Mesenchymal stem cell (in vitro differentiated cells and primary cell): Measurements from ENCODE around the gene ITSN1.

ENCODE experiments used
- DNase-seq: peaks from one replicate; pipeline ENCODE4 v3.0.0-alpha.2; 2013
- H2AFZ ChIP-seq: one replicate; pipeline ENCODE4 v1.6.1; 2013; ENCODE audit warnings: low read depth, mild to moderate bottlenecking, control low read depth, inconsistent platforms, low read length, moderate library complexity
- H2AK5ac ChIP-seq: 2 replicates; pipeline ENCODE4 v1.6.1; 2013; ENCODE audit warnings: low read length, moderate library complexity, mild to moderate bottlenecking, inconsistent platforms; ENCODE audit not compliant: severe bottlenecking
- H2BK120ac ChIP-seq: one replicate; pipeline ENCODE4 v1.6.1; 2013; ENCODE audit warnings: low read depth, mild to moderate bottlenecking, inconsistent platforms, low read length, moderate library complexity
- H2BK12ac ChIP-seq, 2 experiments: one replicate each; pipeline ENCODE4 v1.6.1; 2013; ENCODE audit warnings: inconsistent platforms in 2 of 2, low read length in 2 of 2, mild to moderate bottlenecking in 2 of 2, moderate library complexity in 2 of 2, control low read depth in 1 of 2
- H2BK15ac ChIP-seq: one replicate; pipeline ENCODE4 v1.6.1; 2013; ENCODE audit warnings: mild to moderate bottlenecking, low read depth, inconsistent platforms; ENCODE audit not compliant: poor library complexity, severe bottlenecking
- H2BK5ac ChIP-seq: 2 replicates; pipeline ENCODE4 v1.6.1; 2013; ENCODE audit warnings: low read depth, mild to moderate bottlenecking, low read length, control low read depth, inconsistent platforms; ENCODE audit not compliant: poor library complexity, severe bottlenecking
- H3K14ac ChIP-seq, 2 experiments: one replicate each; pipeline ENCODE4 v1.6.1; 2013; ENCODE audit warnings: inconsistent platforms in 2 of 2, low read length in 2 of 2, control low read depth in 1 of 2, mild to moderate bottlenecking in 1 of 2, moderate library complexity in 1 of 2
- H3K18ac ChIP-seq, 2 experiments: one replicate each; pipeline ENCODE4 v1.6.1; 2013; ENCODE audit warnings: inconsistent platforms in 2 of 2, low read length in 2 of 2, control low read depth in 1 of 2, low read depth in 1 of 2, mild to moderate bottlenecking in 1 of 2
- H3K23ac ChIP-seq, 2 experiments: one replicate each; pipeline ENCODE4 v1.6.1; 2013; ENCODE audit warnings: inconsistent platforms in 2 of 2, low read length in 2 of 2, mild to moderate bottlenecking in 2 of 2, moderate library complexity in 2 of 2, control low read depth in 1 of 2
- H3K27ac ChIP-seq: 2 replicates; pipeline ENCODE4 v1.5.1; 2013; ENCODE audit warnings: mild to moderate bottlenecking, moderate library complexity, low read length, control low read depth, inconsistent platforms; ENCODE audit not compliant: poor library complexity, severe bottlenecking
- H3K27me3 ChIP-seq, 2 experiments: 2 replicates each; pipeline versions ENCODE4 v1.6.1 to v1.7.0; 2013; ENCODE audit warnings: low read length in 2 of 2, mild to moderate bottlenecking in 2 of 2, moderate library complexity in 2 of 2, control low read depth in 1 of 2, inconsistent platforms in 1 of 2; ENCODE audit not compliant: control insufficient read depth in 1 of 2, insufficient read depth in 1 of 2
- H3K36me3 ChIP-seq, 2 experiments: 2 replicates each; pipeline versions ENCODE4 v1.6.1 to v1.7.0; 2013; ENCODE audit warnings: low read length in 2 of 2, control low read depth in 1 of 2, inconsistent platforms in 1 of 2, low read depth in 1 of 2, mild to moderate bottlenecking in 1 of 2; ENCODE audit not compliant: insufficient read depth in 2 of 2, control insufficient read depth in 1 of 2
- H3K4ac ChIP-seq, 2 experiments: one replicate each; pipeline ENCODE4 v1.6.1; 2013; ENCODE audit warnings: inconsistent platforms in 2 of 2, low read length in 2 of 2, mild to moderate bottlenecking in 2 of 2, moderate library complexity in 2 of 2, control low read depth in 1 of 2, low read depth in 1 of 2
- H3K4me1 ChIP-seq: 2 replicates; pipeline ENCODE4 v1.6.1; 2013; ENCODE audit warnings: low read depth, low read length, control low read depth; ENCODE audit not compliant: control insufficient read depth, insufficient read depth
- H3K4me2 ChIP-seq: 2 replicates; pipeline ENCODE4 v1.6.1; 2013; ENCODE audit warnings: low read length, mild to moderate bottlenecking, inconsistent platforms; ENCODE audit not compliant: poor library complexity, severe bottlenecking
- H3K4me3 ChIP-seq, 2 experiments: 2 replicates each; pipeline versions ENCODE4 v1.5.1 to v1.7.0; 2013; ENCODE audit warnings: low read length in 2 of 2, mild to moderate bottlenecking in 2 of 2, control low read depth in 1 of 2, low read depth in 1 of 2; ENCODE audit not compliant: insufficient read depth in 1 of 2
- H3K79me1 ChIP-seq: replicated peaks from 2 replicates; pipeline ENCODE4 v1.6.1; 2013; ENCODE audit warnings: mild to moderate bottlenecking, control low read depth, low read length, inconsistent platforms; ENCODE audit not compliant: poor library complexity, severe bottlenecking
- H3K9ac ChIP-seq: 2 replicates; pipeline ENCODE4 v1.7.0; 2013; ENCODE audit warnings: mild to moderate bottlenecking, low read length, moderate library complexity
- H3K9me3 ChIP-seq: 2 replicates; pipeline ENCODE4 v1.7.0; 2013; ENCODE audit warnings: mild to moderate bottlenecking, low read length; ENCODE audit not compliant: control insufficient read depth
- H4K8ac ChIP-seq: one replicate; pipeline ENCODE4 v1.6.1; 2013; ENCODE audit warnings: inconsistent platforms, mild to moderate bottlenecking, low read length, moderate library complexity
- H4K91ac ChIP-seq: one replicate; pipeline ENCODE4 v1.6.1; 2013; ENCODE audit warnings: mild to moderate bottlenecking, low read length, inconsistent platforms
- WGBS: methylation state at CpG from one replicate; pipeline ENCODE4 v1.1.7; 2013; ENCODE audit warnings: mixed read lengths; 5-methylcytosine and 5-hydroxymethylcytosine counted together

Gene ITSN1

DNA sequence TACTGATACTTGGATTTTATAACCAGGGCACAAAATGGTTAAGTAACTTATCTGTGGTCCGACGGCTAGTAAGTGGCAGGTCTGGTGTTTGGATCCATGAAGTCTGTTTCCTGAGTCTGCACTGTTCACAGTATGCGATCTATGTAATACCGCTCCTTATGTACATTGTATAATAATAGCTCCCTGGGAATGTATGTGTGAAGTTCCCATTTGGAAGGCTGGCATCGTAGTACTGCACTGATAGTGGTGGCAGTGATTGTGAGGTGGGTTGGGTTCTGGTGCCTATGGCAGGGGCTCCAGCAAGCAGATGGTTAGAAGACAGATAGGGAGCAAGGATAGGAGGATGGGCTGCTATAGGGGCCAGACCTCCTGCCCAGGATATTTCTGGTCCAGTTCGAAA lies 25.3 kb downstream of the ITSN1 start:
- DNase-seq: no peak
- Histone ChIP-seq H3K4ac (no peak overlapping the region), H2BK120ac (no peak overlapping the region), H3K79me1 (peaks cover 10% of the 10 kb centered on the region), H4K8ac (peak overlapping the region; percentile 57), H3K9me3 (no peaks in the 10 kb centered on the region), H3K18ac (no peak overlapping the region), H3K36me3 (no peaks in the 10 kb centered on the region), H3K4me1 (peaks cover 10% of the 10 kb centered on the region), H3K27ac (no peak overlapping the region), H2BK12ac (no peak overlapping the region), H2BK5ac (no peak overlapping the region), H2AFZ (no peak overlapping the region), H3K27me3 (no peaks in the 10 kb centered on the region), H3K23ac (no peak overlapping the region), H3K14ac (no peak overlapping the region), H2AK5ac (no peak overlapping the region), H3K4me2 (no peak overlapping the region), H3K4me3 (no peak overlapping the region), H3K9ac (no peak overlapping the region), H4K91ac (no peak overlapping the region), H2BK15ac (no peak overlapping the region)
- WGBS: 77% methylated on average over 6 of the region's 6 CpGs

GRCh38 chr21:33668180-33668579 lies 25.9 kb downstream of the ITSN1 start:
- peak; percentile 45 for DNase-seq
- Histone ChIP-seq H2BK120ac (no peak overlapping the region), H2AK5ac (no peak overlapping the region)

GRCh38 chr21:33668620-33669019 lies 26.3 kb downstream of the ITSN1 start:
- Histone ChIP-seq H3K14ac (no peak overlapping the region), H3K36me3 (no peaks in the 10 kb centered on the region), H3K9ac (no peak overlapping the region), H2BK120ac (no peak overlapping the region), H3K18ac (no peak overlapping the region), H3K23ac (no peak overlapping the region), H2AFZ (no peak overlapping the region), H2BK12ac (no peak overlapping the region), H3K27ac (no peak overlapping the region), H3K27me3 (no peaks in the 10 kb centered on the region), H4K8ac (peak overlapping the region; percentile 19), H4K91ac (no peak overlapping the region), H2BK15ac (no peak overlapping the region), H2BK5ac (no peak overlapping the region), H3K4me1 (peaks cover 10% of the 10 kb centered on the region), H3K4me3 (no peak overlapping the region), H3K9me3 (no peaks in the 10 kb centered on the region), H2AK5ac (no peak overlapping the region), H3K4ac (no peak overlapping the region), H3K4me2 (no peak overlapping the region), H3K79me1 (peaks cover 12% of the 10 kb centered on the region)
- no peak for DNase-seq
- 97% methylated on average over 2 of the region's 2 CpGs for WGBS

More at GRCh38 chr21:33668180-33668579, 25.9 kb downstream of the ITSN1 start:
- no peak overlapping the region for H3K4me3 ChIP-seq
- H4K91ac ChIP-seq: no peak overlapping the region
- peaks cover 10% of the 10 kb centered on the region for H3K4me1 ChIP-seq
- H3K23ac ChIP-seq: no peak overlapping the region
- H3K9ac ChIP-seq: no peak overlapping the region
- WGBS: 85% methylated on average over 2 of the region's 4 CpGs
- H3K79me1 ChIP-seq: peaks cover 12% of the 10 kb centered on the region
- H3K27me3 ChIP-seq: no peaks in the 10 kb centered on the region
- H3K27ac ChIP-seq: no peak overlapping the region
- no peak overlapping the region for H3K4ac ChIP-seq
- no peak overlapping the region for H3K18ac ChIP-seq
- H2BK12ac ChIP-seq: no peak overlapping the region
- no peak overlapping the region for H2BK5ac ChIP-seq
- no peak overlapping the region for H2AFZ ChIP-seq
- H3K36me3 ChIP-seq: no peaks in the 10 kb centered on the region
- no peak overlapping the region for H3K4me2 ChIP-seq
- no peaks in the 10 kb centered on the region for H3K9me3 ChIP-seq
- H4K8ac ChIP-seq: peak overlapping the region; percentile 19
- H3K14ac ChIP-seq: no peak overlapping the region
- no peak overlapping the region for H2BK15ac ChIP-seq

- no peak overlapping the region for H3K9ac ChIP-seq
- no peak overlapping the region for H2AK5ac ChIP-seq
- H3K4ac ChIP-seq: no peak overlapping the region
- no peak overlapping the region for H2AFZ ChIP-seq
- no peak for DNase-seq
- H4K91ac ChIP-seq: no peak overlapping the region
- peaks cover 7% of the 10 kb centered on the region for H3K4me1 ChIP-seq
- no peak overlapping the region for H2BK12ac ChIP-seq
- no peak overlapping the region for H3K14ac ChIP-seq
- H3K79me1 ChIP-seq: peaks cover 11% of the 10 kb centered on the region
- no peak overlapping the region for H2BK5ac ChIP-seq
- WGBS: 95% methylated on average over 5 of the region's 6 CpGs
- H3K9me3 ChIP-seq: no peaks in the 10 kb centered on the region
- no peak overlapping the region for H3K4me3 ChIP-seq
- no peak overlapping the region for H3K23ac ChIP-seq
- no peak overlapping the region for H3K4me2 ChIP-seq
- H3K27me3 ChIP-seq: no peaks in the 10 kb centered on the region
- peak overlapping the region in 1 of 2 experiments; percentile 3 for H3K18ac ChIP-seq
- no peak overlapping the region for H3K27ac ChIP-seq
- H4K8ac ChIP-seq: no peak overlapping the region
- H2BK15ac ChIP-seq: no peak overlapping the region
- H2BK120ac ChIP-seq: no peak overlapping the region
- no peaks in the 10 kb centered on the region for H3K36me3 ChIP-seq
These were observed 28.0 kb downstream of the ITSN1 start for GRCh38 chr21:33670076-33670978.
